ENCODE measurements around the gene LHX6.

Gene LHX6

GRCh38 chr9:122254761-122255160 lies 26.0 kb upstream of the LHX6 start:
- H3K36me3 Mint-ChIP-seq (ENCODE audit: low read depth) = peaks cover 94% of the 10 kb centered on the region
- peaks cover 5% of the 10 kb centered on the region for H3K4me1 Mint-ChIP-seq (ENCODE audit: low read depth)
- intact Hi-C loops (cut with micrococcal nuclease) = no loop called here
- H3K4me3 Mint-ChIP-seq = no peak overlapping the region
- no peak overlapping the region for H3K27ac Mint-ChIP-seq
- no peaks in the 10 kb centered on the region for H3K9me3 Mint-ChIP-seq
- H3K27me3 Mint-ChIP-seq = no peaks in the 10 kb centered on the region

DNA sequence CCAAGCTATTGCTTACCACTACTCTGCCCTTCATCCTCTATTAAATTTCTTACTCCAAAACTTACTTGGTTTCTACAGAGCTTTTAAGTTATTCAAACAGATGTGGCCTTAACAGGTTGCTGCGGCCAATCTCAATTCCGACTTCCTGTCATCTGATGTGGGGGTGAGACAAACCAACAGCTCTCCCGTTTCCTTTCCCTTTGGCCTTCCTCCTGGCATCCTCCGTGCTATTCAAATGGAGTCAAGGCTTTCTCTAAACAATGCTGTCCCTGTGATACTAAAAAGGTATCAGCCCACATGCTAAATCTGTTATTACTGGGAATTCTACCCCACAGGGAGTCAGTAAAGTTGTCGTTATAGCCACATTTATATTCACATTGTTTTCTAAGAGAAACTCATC lies 24.0 kb upstream of the LHX6 start:
- Mint-ChIP-seq H3K9me3 (no peaks in the 10 kb centered on the region), H3K4me3 (no peak overlapping the region), H3K36me3 (ENCODE audit: low read depth) (peaks cover 89% of the 10 kb centered on the region), H3K4me1 (ENCODE audit: low read depth) (peaks cover 5% of the 10 kb centered on the region), H3K27ac (no peak overlapping the region), H3K27me3 (no peaks in the 10 kb centered on the region)
- intact Hi-C loops (cut with micrococcal nuclease) = no loop called here

DNA sequence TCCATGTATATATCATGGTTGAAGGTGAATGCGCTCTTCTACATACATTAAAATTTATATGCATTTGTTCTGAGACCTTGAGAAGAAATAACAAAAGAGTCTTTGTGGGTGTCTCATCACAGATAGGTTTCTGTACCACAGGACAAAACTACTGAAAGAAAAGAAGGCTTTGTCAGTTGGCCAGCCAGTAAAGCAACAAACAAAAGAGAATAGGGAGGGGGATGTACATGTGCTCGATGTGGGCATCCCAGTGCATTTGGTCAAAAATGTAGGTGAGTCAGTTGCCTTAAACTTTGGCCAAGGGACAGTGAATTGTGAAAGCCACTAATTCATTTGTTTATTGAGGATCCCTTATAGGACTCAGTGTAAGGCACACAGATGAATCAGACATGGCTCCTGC lies 22.6 kb upstream of the LHX6 start:
- H3K4me1 Mint-ChIP-seq (ENCODE audit: low read depth) = peaks cover 5% of the 10 kb centered on the region
- intact Hi-C loops (cut with micrococcal nuclease) = no loop called here
- no peaks in the 10 kb centered on the region for H3K27me3 Mint-ChIP-seq
- H3K36me3 Mint-ChIP-seq (ENCODE audit: low read depth) = peaks cover 92% of the 10 kb centered on the region
- no peak overlapping the region for H3K4me3 Mint-ChIP-seq
- H3K27ac Mint-ChIP-seq = no peak overlapping the region
- H3K9me3 Mint-ChIP-seq = no peaks in the 10 kb centered on the region

DNA sequence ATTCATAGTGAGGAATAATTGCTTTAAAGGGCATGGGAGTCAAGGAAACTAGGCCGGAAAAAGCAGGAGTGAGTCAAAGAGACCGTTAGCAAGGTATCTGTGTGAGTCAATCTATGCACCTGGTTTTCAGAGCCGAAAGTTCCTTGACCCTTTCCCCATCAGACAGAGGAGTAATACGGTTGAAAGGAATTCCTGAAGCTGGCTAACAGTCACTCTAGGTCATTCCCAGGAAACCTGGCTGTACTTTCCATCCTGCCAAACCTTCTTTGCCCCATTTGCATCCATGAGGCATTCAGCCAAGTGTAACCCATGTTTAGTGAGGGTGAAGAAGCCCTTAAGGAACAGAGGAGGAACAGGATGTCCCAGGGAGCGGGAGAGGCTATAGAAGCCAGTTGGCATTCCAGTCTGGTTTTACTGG lies 19.7 kb upstream of the LHX6 start:
- Mint-ChIP-seq H3K36me3 (ENCODE audit: low read depth) (peaks cover 93% of the 10 kb centered on the region), H3K27ac (no peak overlapping the region), H3K4me1 (ENCODE audit: low read depth) (no peaks in the 10 kb centered on the region), H3K27me3 (no peaks in the 10 kb centered on the region), H3K4me3 (no peak overlapping the region), H3K9me3 (no peaks in the 10 kb centered on the region)
- intact Hi-C loops (cut with micrococcal nuclease) = no loop called here

DNA sequence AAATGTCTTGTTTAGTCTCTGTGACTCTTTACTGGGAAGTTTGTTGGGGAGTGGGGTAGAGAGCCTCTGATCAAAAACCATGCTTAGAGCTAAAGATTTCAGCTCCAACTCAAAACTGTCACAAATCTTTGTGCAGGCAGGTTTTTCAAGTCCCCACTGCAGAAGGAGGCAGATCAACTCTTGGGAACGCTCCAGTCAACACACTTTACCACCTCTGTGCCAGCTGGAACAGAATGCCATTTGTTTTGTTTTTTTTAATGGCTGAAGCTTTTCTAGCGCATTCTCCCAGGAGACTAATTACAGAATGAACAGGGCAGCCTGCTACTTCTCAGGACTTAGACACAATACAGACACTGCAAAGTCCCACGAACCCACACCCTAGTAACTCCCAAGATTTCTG lies 17.9 kb upstream of the LHX6 start:
- no peaks in the 10 kb centered on the region for H3K27me3 Mint-ChIP-seq
- H3K36me3 Mint-ChIP-seq (ENCODE audit: low read depth) = peaks cover 89% of the 10 kb centered on the region

DNA sequence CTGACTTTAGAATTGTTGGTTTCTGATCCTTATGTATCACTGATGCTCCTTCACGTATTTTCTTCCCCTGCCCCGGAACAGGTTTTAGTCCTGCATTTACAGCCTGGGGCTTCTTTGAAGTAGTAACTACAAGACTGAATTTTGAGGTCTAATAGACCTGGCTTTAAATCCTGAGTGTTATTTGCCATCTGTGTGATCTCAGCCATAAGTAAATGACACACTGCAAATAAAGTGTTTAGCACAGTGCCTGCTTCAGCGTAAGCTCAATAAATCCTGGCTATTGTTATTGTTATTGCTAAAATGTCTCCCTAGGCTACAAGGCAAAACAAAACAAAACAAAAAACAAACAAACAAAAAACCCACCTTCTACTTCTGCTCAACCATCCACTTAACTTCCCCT lies 15.6 kb upstream of the LHX6 start:
- Mint-ChIP-seq H3K27me3 (no peaks in the 10 kb centered on the region), H3K9me3 (no peaks in the 10 kb centered on the region), H3K4me1 (ENCODE audit: low read depth) (no peaks in the 10 kb centered on the region), H3K4me3 (no peak overlapping the region), H3K36me3 (ENCODE audit: low read depth) (peaks cover 90% of the 10 kb centered on the region), H3K27ac (no peak overlapping the region)
- intact Hi-C loops (cut with micrococcal nuclease) = no loop called here

More for the DNA sequence above, 17.9 kb upstream of the LHX6 start:
- Mint-ChIP-seq H3K9me3 (no peaks in the 10 kb centered on the region), H3K4me1 (ENCODE audit: low read depth) (no peaks in the 10 kb centered on the region), H3K27ac (no peak overlapping the region), H3K4me3 (no peak overlapping the region)
- intact Hi-C loops (cut with micrococcal nuclease) = no loop called here

- no peak overlapping the region for H3K4me3 Mint-ChIP-seq
- intact Hi-C loops (cut with micrococcal nuclease) = no loop called here
- no peak overlapping the region for H3K27ac Mint-ChIP-seq
- no peaks in the 10 kb centered on the region for H3K4me1 Mint-ChIP-seq (ENCODE audit: low read depth)
- H3K9me3 Mint-ChIP-seq = no peaks in the 10 kb centered on the region
- H3K36me3 Mint-ChIP-seq (ENCODE audit: low read depth) = peaks cover 64% of the 10 kb centered on the region
- no peaks in the 10 kb centered on the region for H3K27me3 Mint-ChIP-seq
These were observed 11.0 kb upstream of the LHX6 start for GRCh38 chr9:122239722-122240121.

- H3K9me3 Mint-ChIP-seq = no peaks in the 10 kb centered on the region
- intact Hi-C loops (cut with micrococcal nuclease) = no loop called here
- peaks cover 1% of the 10 kb centered on the region for H3K27me3 Mint-ChIP-seq
- H3K4me3 Mint-ChIP-seq = no peak overlapping the region
- H3K4me1 Mint-ChIP-seq (ENCODE audit: low read depth) = no peaks in the 10 kb centered on the region
- peaks cover 37% of the 10 kb centered on the region for H3K36me3 Mint-ChIP-seq (ENCODE audit: low read depth)
- H3K27ac Mint-ChIP-seq = no peak overlapping the region
These were observed 7.9 kb upstream of the LHX6 start for GRCh38 chr9:122236681-122237080.

DNA sequence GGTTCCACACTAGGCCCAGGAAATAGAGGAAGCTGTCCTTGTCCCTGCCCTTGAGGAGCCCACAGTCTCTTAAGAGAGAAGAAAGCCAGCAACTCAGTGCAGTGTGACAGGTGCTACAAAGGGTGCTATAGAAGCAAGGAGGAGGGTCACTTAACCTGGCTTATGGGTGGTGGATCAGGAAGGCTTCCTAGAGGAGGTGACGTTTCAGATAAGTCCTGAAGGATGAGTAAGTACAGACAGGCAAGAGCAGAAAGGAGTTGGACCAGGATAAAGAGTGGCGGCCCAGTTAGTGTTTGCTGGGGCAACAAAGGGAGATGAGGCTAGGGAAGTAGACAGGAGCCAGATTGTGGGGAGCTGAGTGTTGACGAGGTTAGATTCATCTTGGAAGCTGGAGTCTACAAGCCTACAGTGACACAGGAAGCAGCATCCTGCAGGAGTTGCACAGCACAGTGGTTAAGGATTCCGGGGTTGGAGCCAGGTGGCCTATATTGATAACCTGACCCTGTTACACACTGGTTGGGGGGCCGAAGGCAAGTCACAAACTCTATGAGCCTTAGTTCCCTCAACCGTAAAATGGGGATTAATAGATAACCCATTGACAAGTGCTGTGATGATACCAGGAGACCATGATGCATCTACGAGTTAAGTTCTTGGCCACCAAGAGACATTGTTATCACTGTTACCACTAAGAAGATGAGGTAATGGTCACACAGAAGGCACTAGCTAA lies 5.4 kb upstream of the LHX6 start:
- Mint-ChIP-seq H3K27ac (no peak overlapping the region), H3K9me3 (no peaks in the 10 kb centered on the region), H3K27me3 (peaks cover 2% of the 10 kb centered on the region), H3K36me3 (ENCODE audit: low read depth) (peaks cover 12% of the 10 kb centered on the region), H3K4me1 (ENCODE audit: low read depth) (no peaks in the 10 kb centered on the region), H3K4me3 (no peak overlapping the region)
- intact Hi-C loops (cut with micrococcal nuclease) = no loop called here

GRCh38 chr9:122232796-122233306 lies 4.1 kb upstream of the LHX6 start:
- Mint-ChIP-seq H3K4me3 (no peak overlapping the region), H3K36me3 (ENCODE audit: low read depth) (no peaks in the 10 kb centered on the region), H3K9me3 (no peaks in the 10 kb centered on the region), H3K4me1 (ENCODE audit: low read depth) (no peaks in the 10 kb centered on the region), H3K27me3 (peaks cover 7% of the 10 kb centered on the region), H3K27ac (no peak overlapping the region)
- intact Hi-C loops (cut with micrococcal nuclease) = no loop called here

DNA sequence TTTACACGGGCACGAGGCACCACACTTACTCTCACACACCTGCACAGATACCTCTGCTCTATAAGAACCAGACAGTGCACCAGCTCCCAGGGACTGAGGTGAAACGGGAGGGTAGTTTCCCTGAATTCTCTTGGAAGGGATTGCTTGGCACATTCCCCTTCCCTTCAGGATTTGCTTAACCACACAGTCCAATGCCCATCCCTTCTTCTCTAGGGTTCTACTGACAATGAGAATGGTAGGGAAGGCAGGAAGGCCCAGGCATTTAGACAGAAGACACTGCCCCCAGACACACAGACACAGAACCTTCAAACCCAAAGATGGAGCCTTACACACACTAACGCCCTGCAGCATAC lies 704 bp upstream of the LHX6 start:
- H3K27me3 Mint-ChIP-seq = peaks cover 37% of the 10 kb centered on the region

DNA sequence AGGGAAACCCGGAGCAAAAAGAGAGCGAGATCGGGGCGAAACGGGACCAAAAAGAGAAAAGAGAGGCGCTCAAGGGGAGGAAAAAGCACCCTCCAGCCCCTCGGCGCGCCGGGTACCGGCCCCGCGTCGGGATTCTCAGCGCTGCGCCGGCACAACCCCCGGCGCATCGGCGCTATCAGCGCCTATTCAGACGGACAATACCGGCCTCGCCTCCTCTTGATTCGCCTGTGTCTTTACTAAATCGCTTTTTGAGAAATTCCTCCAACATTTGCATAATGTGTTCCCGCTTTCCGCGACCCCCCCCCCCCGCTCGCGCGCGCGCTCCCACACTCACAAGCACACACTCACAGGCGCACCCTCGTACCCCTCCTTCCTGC lies 578 bp downstream of the LHX6 start:
- no peaks in the 10 kb centered on the region for H3K36me3 Mint-ChIP-seq (ENCODE audit: low read depth)
- H3K4me3 Mint-ChIP-seq = peak overlapping the region; percentile 27
- intact Hi-C loops (cut with micrococcal nuclease) = no loop called here
- no peak overlapping the region for H3K27ac Mint-ChIP-seq
- peaks cover 50% of the 10 kb centered on the region for H3K27me3 Mint-ChIP-seq
- H3K4me1 Mint-ChIP-seq (ENCODE audit: low read depth) = peaks cover 3% of the 10 kb centered on the region
- no peaks in the 10 kb centered on the region for H3K9me3 Mint-ChIP-seq

More for the DNA sequence above, 704 bp upstream of the LHX6 start:
- Mint-ChIP-seq H3K4me3 (no peak overlapping the region), H3K4me1 (ENCODE audit: low read depth) (no peaks in the 10 kb centered on the region), H3K36me3 (ENCODE audit: low read depth) (no peaks in the 10 kb centered on the region), H3K9me3 (no peaks in the 10 kb centered on the region), H3K27ac (no peak overlapping the region)
- intact Hi-C loops (cut with micrococcal nuclease) = no loop called here

DNA sequence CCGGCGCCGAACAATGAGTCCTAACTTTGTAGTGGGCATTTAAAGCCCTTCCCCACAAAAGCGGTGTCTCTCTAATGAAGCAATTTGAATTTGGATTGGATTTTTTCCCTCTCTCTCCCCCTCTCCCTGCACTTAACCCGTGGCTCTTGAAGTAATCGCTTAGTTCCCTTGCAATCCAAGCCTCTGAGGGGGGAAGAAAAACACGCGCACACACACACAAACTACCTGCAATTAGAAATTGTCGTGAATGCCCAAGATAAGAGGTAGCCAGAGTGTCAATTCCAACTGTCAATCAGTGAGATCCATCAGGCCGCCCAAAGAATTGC lies 1.2 kb downstream of the LHX6 start:
- Mint-ChIP-seq H3K9me3 (no peaks in the 10 kb centered on the region), H3K36me3 (ENCODE audit: low read depth) (no peaks in the 10 kb centered on the region), H3K4me3 (no peak overlapping the region), H3K4me1 (ENCODE audit: low read depth) (peaks cover 9% of the 10 kb centered on the region), H3K27me3 (peaks cover 56% of the 10 kb centered on the region), H3K27ac (no peak overlapping the region)
- intact Hi-C loops (cut with micrococcal nuclease) = no loop called here

- no peaks in the 10 kb centered on the region for H3K9me3 Mint-ChIP-seq
- no peak overlapping the region for H3K27ac Mint-ChIP-seq
- intact Hi-C loops (cut with micrococcal nuclease) = no loop called here
- H3K4me1 Mint-ChIP-seq (ENCODE audit: low read depth) = peaks cover 10% of the 10 kb centered on the region
- H3K27me3 Mint-ChIP-seq = peaks cover 61% of the 10 kb centered on the region
- H3K4me3 Mint-ChIP-seq = no peak overlapping the region
- no peaks in the 10 kb centered on the region for H3K36me3 Mint-ChIP-seq (ENCODE audit: low read depth)
These were observed 1.8 kb downstream of the LHX6 start for GRCh38 chr9:122226758-122227574.
